ENCODE data around the gene WDR45.

- no peak for TF ChIP-seq CTCF (optimal IDR thresholded peaks at IDR 0.05 in 1 of 3, IDR thresholded peaks at IDR 0.05 in 1 of 3, conservative IDR thresholded peaks at IDR 0.05 in 1 of 3; ENCODE audit: extremely low read depth in 1 of 3, insufficient read depth in 2 of 3, low read length in 3 of 3)
- TF ChIP-seq EZH2 (IDR thresholded peaks at IDR 0.05; ENCODE audit: low read length) = no peak
Observed at GRCh38 chrX:49108641-49109040, 29.0 kb upstream of the WDR45 start.
